ENCODE results near the gene TRPM4.

TRPM4 gene

GRCh38 chr19:49133621-49134454 lies 23.8 kb upstream of the TRPM4 start:
- Histone ChIP-seq H3K27ac (ENCODE audit: low read depth, low read length) (no peak overlapping the region), H3K9me2 (replicated peaks; ENCODE audit: insufficient read depth, low read length) (no peaks in the 10 kb centered on the region), H3K9ac (ENCODE audit: low read length) (no peak overlapping the region), H3F3A (ENCODE audit: insufficient read depth) (no peaks in the 10 kb centered on the region), H3K79me2 (ENCODE audit: insufficient read depth, low read length) (no peaks in the 10 kb centered on the region), H3K4me2 (ENCODE audit: low read depth, low read length, poor library complexity, severe bottlenecking) (no peak overlapping the region), H3K36me3 (ENCODE audit: low read length) (no peaks in the 10 kb centered on the region), H4K20me1 (ENCODE audit: low read depth, low read length) (no peaks in the 10 kb centered on the region), H3K27me3 (ENCODE audit: low read length) (no peaks in the 10 kb centered on the region), H3K9me3 (ENCODE audit: insufficient read depth, low read length) (no peaks in the 10 kb centered on the region), H2AFZ (ENCODE audit: low read depth, low read length, severe bottlenecking) (no peak overlapping the region), H3K4me3 (ENCODE audit: insufficient read depth, low read length, poor library complexity, severe bottlenecking) (no peak overlapping the region)
- TF ChIP-seq CTCF (IDR thresholded peaks at IDR 0.05; ENCODE audit: insufficient read depth, low read length, poor library complexity, severe bottlenecking) (no peak), EZH2phosphoT487 (conservative IDR thresholded peaks at IDR 0.05; ENCODE audit: low read length) (no peak)

DNA sequence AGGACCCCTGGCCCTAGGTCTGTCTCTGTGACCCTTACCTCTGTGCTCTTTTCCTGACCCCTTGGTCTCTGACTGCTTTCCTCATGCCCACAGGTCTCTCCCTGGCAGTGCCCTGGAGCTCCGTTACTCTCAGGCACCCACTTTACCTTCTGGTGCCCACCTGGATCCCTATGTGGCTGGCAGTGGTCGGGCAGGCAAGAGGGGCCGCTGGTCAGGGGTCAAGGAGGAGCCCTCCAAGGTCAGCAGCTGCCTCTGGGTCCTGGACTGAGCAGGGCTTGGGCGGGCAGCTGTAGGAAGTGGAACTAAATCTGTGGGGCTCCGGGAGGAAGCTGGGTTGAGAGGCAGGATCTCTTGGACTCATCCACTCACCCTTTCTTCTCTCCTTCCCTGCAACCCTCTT lies 21.9 kb upstream of the TRPM4 start:
- Histone ChIP-seq H3K4me2 (ENCODE audit: low read depth, low read length, poor library complexity, severe bottlenecking) (no peak overlapping the region), H3K36me3 (ENCODE audit: low read length) (no peaks in the 10 kb centered on the region), H3K27me3 (ENCODE audit: low read length) (no peaks in the 10 kb centered on the region)

DNA sequence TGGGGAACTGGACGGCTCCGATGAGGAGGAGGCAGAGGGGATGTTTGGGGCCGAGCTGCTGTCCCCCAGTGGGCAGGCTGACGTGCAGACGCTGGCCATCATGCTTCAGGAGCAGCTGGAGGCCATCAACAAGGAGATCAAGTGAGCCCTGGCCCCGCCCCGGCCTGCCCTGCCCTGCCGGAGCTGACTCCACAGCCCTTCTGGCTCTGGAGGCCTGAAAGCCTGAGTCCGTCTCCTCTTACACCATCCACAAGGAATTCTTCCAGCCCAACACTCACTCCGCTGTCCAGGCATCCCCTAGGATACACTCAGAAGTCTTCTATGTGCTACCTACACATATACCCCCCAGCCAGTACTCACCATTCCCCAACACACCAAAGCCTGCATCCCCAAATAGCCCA lies 20.8 kb upstream of the TRPM4 start:
- Histone ChIP-seq H3K36me3 (ENCODE audit: low read length) (no peaks in the 10 kb centered on the region), H3F3A (ENCODE audit: insufficient read depth) (no peaks in the 10 kb centered on the region), H3K4me3 (ENCODE audit: insufficient read depth, low read length, poor library complexity, severe bottlenecking) (no peak overlapping the region), H3K4me2 (ENCODE audit: low read depth, low read length, poor library complexity, severe bottlenecking) (no peak overlapping the region), H3K9me3 (ENCODE audit: insufficient read depth, low read length) (no peaks in the 10 kb centered on the region), H3K27ac (ENCODE audit: low read depth, low read length) (no peak overlapping the region), H2AFZ (ENCODE audit: low read depth, low read length, severe bottlenecking) (no peak overlapping the region), H4K20me1 (ENCODE audit: low read depth, low read length) (no peaks in the 10 kb centered on the region), H3K27me3 (ENCODE audit: low read length) (no peaks in the 10 kb centered on the region), H3K9ac (ENCODE audit: low read length) (no peak overlapping the region), H3K79me2 (ENCODE audit: insufficient read depth, low read length) (no peaks in the 10 kb centered on the region), H3K9me2 (replicated peaks; ENCODE audit: insufficient read depth, low read length) (no peaks in the 10 kb centered on the region)
- TF ChIP-seq EZH2phosphoT487 (conservative IDR thresholded peaks at IDR 0.05; ENCODE audit: low read length) (no peak), CTCF (IDR thresholded peaks at IDR 0.05; ENCODE audit: insufficient read depth, low read length, poor library complexity, severe bottlenecking) (no peak)

More for the DNA sequence above, 21.9 kb upstream of the TRPM4 start:
- Histone ChIP-seq H3K9me2 (replicated peaks; ENCODE audit: insufficient read depth, low read length) (no peaks in the 10 kb centered on the region), H3K27ac (ENCODE audit: low read depth, low read length) (no peak overlapping the region), H3F3A (ENCODE audit: insufficient read depth) (no peaks in the 10 kb centered on the region), H3K9me3 (ENCODE audit: insufficient read depth, low read length) (no peaks in the 10 kb centered on the region), H4K20me1 (ENCODE audit: low read depth, low read length) (no peaks in the 10 kb centered on the region), H3K9ac (ENCODE audit: low read length) (no peak overlapping the region), H3K79me2 (ENCODE audit: insufficient read depth, low read length) (no peaks in the 10 kb centered on the region), H2AFZ (ENCODE audit: low read depth, low read length, severe bottlenecking) (no peak overlapping the region), H3K4me3 (ENCODE audit: insufficient read depth, low read length, poor library complexity, severe bottlenecking) (no peak overlapping the region)
- no peak for TF ChIP-seq EZH2phosphoT487 (conservative IDR thresholded peaks at IDR 0.05; ENCODE audit: low read length)
- no peak for TF ChIP-seq CTCF (IDR thresholded peaks at IDR 0.05; ENCODE audit: insufficient read depth, low read length, poor library complexity, severe bottlenecking)

Measured in SU-DHL-6 (cell line).